GM10266 (cell line): ENCODE data around the gene TCEAL1.
"Not testable (repeated sequence)": the region's sequence is repeated elsewhere in the genome, so short reads cannot be mapped to it uniquely, and the experiment has no call there.

Experiments
- DNase-seq: peaks from one replicate; pipeline ENCODE4 v3.0.0; 2012; ENCODE audit errors: extremely low spot score
- CTCF ChIP-seq: IDR thresholded peaks from 2 replicates; pipeline ENCODE4 v1.5.1; 2012; ENCODE audit warnings: mild to moderate bottlenecking, low read depth; ENCODE audit not compliant: control insufficient read depth, insufficient read depth; ENCODE audit errors: missing control alignments

The TCEAL1 gene

GRCh38 chrX:103624111-103624510 is 4.7 kb upstream of the TCEAL1 start:
- no peak for DNase-seq
- TF ChIP-seq CTCF = no peak

- DNase-seq = no peak
- TF ChIP-seq CTCF = no peak
These were observed 1.9 kb upstream of the TCEAL1 start for GRCh38 chrX:103626855-103627254.

- peak; percentile 49 for TF ChIP-seq CTCF
- peak; percentile 7 for DNase-seq
These were observed 769 bp downstream of the TCEAL1 start for GRCh38 chrX:103629318-103630170.

- TF ChIP-seq CTCF = no peak
- DNase-seq = no peak
These were observed 1.4 kb downstream of the TCEAL1 start for GRCh38 chrX:103630171-103630511.

GRCh38 chrX:103631145-103631544 is 2.4 kb downstream of the TCEAL1 start:
- no peak for TF ChIP-seq CTCF
- no peak for DNase-seq

GRCh38 chrX:103635436-103635835 is 6.7 kb downstream of the TCEAL1 start:
- no peak for TF ChIP-seq CTCF

GRCh38 chrX:103637604-103638338 is 9.0 kb downstream of the TCEAL1 start:
- no peak for TF ChIP-seq CTCF
- DNase-seq = no peak

More at GRCh38 chrX:103635436-103635835, 6.7 kb downstream of the TCEAL1 start:
- DNase-seq = no peak

- not testable (repeated sequence) for DNase-seq
These were observed 9.9 kb downstream of the TCEAL1 start for GRCh38 chrX:103638479-103639346.
